Measurements from ENCODE around the gene CRHR1.

Gene CRHR1

GRCh38 chr17:45794840-45795239 lies 10.7 kb downstream of the CRHR1 start:
- TF ChIP-seq RAD21 (IDR thresholded peaks at IDR 0.05; ENCODE audit: low read depth) = peak; percentile 41
- no peak for TF ChIP-seq CREB1 (IDR thresholded peaks at IDR 0.05; ENCODE audit: low read depth)

GRCh38 chr17:45800816-45801215 lies 16.7 kb downstream of the CRHR1 start:
- TF ChIP-seq USF1 (IDR thresholded peaks at IDR 0.05) = no peak
- TF ChIP-seq ZBTB7A (IDR thresholded peaks at IDR 0.05; ENCODE audit: low read depth) = no peak
- TF ChIP-seq TAF1 (IDR thresholded peaks at IDR 0.05; ENCODE audit: low read depth) = no peak
- no peak for TF ChIP-seq CEBPB (IDR thresholded peaks at IDR 0.05)
- no peak for TF ChIP-seq RAD21 (IDR thresholded peaks at IDR 0.05; ENCODE audit: low read depth)
- TF ChIP-seq YY1 (IDR thresholded peaks at IDR 0.05; ENCODE audit: low read depth) = no peak
- no peak for TF ChIP-seq TCF12 (IDR thresholded peaks at IDR 0.05; ENCODE audit: low read depth)
- TF ChIP-seq FOXM1 (IDR thresholded peaks at IDR 0.05; ENCODE audit: borderline replicate concordance, low read depth) = no peak
- TF ChIP-seq EGR1 (IDR thresholded peaks at IDR 0.05) = no peak
- TF ChIP-seq REST (IDR thresholded peaks at IDR 0.05; ENCODE audit: low read depth) = no peak
- no peak for TF ChIP-seq EP300 (IDR thresholded peaks at IDR 0.05; ENCODE audit: borderline replicate concordance)

GRCh38 chr17:45801421-45801820 lies 17.3 kb downstream of the CRHR1 start:
- no peak for TF ChIP-seq YY1 (IDR thresholded peaks at IDR 0.05; ENCODE audit: low read depth)
- TF ChIP-seq FOXM1 (IDR thresholded peaks at IDR 0.05; ENCODE audit: borderline replicate concordance, low read depth) = no peak
- no peak for TF ChIP-seq EP300 (IDR thresholded peaks at IDR 0.05; ENCODE audit: borderline replicate concordance)
- no peak for TF ChIP-seq MAX (IDR thresholded peaks at IDR 0.05)
- no peak for TF ChIP-seq USF1 (IDR thresholded peaks at IDR 0.05)
- TF ChIP-seq TAF1 (IDR thresholded peaks at IDR 0.05; ENCODE audit: low read depth) = no peak
- no peak for TF ChIP-seq CEBPB (IDR thresholded peaks at IDR 0.05)
- no peak for TF ChIP-seq ZBTB7A (IDR thresholded peaks at IDR 0.05; ENCODE audit: low read depth)
- TF ChIP-seq REST (IDR thresholded peaks at IDR 0.05; ENCODE audit: low read depth) = no peak
- TF ChIP-seq RAD21 (IDR thresholded peaks at IDR 0.05; ENCODE audit: low read depth) = no peak
- no peak for TF ChIP-seq TCF12 (IDR thresholded peaks at IDR 0.05; ENCODE audit: low read depth)

GRCh38 chr17:45808845-45809244 lies 24.7 kb downstream of the CRHR1 start:
- TF ChIP-seq MAX (IDR thresholded peaks at IDR 0.05) = no peak
- TF ChIP-seq CREB1 (IDR thresholded peaks at IDR 0.05; ENCODE audit: low read depth) = no peak
- TF ChIP-seq TCF12 (IDR thresholded peaks at IDR 0.05; ENCODE audit: low read depth) = no peak
- TF ChIP-seq USF1 (IDR thresholded peaks at IDR 0.05) = no peak
- no peak for TF ChIP-seq FOXM1 (IDR thresholded peaks at IDR 0.05; ENCODE audit: borderline replicate concordance, low read depth)
- TF ChIP-seq CEBPB (IDR thresholded peaks at IDR 0.05) = no peak
- no peak for TF ChIP-seq ZBTB7A (IDR thresholded peaks at IDR 0.05; ENCODE audit: low read depth)
- TF ChIP-seq NFIC (IDR thresholded peaks at IDR 0.05) = no peak
- TF ChIP-seq TAF1 (IDR thresholded peaks at IDR 0.05; ENCODE audit: low read depth) = no peak
- no peak for TF ChIP-seq REST (IDR thresholded peaks at IDR 0.05; ENCODE audit: low read depth)
- TF ChIP-seq RAD21 (IDR thresholded peaks at IDR 0.05; ENCODE audit: low read depth) = no peak
- TF ChIP-seq YY1 (IDR thresholded peaks at IDR 0.05; ENCODE audit: low read depth) = no peak
- no peak for TF ChIP-seq TEAD4 (IDR thresholded peaks at IDR 0.05)
- TF ChIP-seq EGR1 (IDR thresholded peaks at IDR 0.05) = no peak
- TF ChIP-seq EP300 (IDR thresholded peaks at IDR 0.05; ENCODE audit: borderline replicate concordance) = no peak

Measured in Ishikawa (cell line).